GM19023 (cell line): ENCODE measurements around the gene MLEC.
"Not testable (repeated sequence)": the region's sequence is repeated elsewhere in the genome, so short reads cannot be mapped to it uniquely, and the experiment has no call there.

Experiments
- ATAC-seq: cut with Tn5 transposase; IDR thresholded peaks from one replicate; pipeline ENCODE4 v1.9.1; 2021; ENCODE audit warnings: mild to moderate bottlenecking, moderate library complexity; ENCODE audit not compliant: unreplicated experiment

The MLEC gene

DNA sequence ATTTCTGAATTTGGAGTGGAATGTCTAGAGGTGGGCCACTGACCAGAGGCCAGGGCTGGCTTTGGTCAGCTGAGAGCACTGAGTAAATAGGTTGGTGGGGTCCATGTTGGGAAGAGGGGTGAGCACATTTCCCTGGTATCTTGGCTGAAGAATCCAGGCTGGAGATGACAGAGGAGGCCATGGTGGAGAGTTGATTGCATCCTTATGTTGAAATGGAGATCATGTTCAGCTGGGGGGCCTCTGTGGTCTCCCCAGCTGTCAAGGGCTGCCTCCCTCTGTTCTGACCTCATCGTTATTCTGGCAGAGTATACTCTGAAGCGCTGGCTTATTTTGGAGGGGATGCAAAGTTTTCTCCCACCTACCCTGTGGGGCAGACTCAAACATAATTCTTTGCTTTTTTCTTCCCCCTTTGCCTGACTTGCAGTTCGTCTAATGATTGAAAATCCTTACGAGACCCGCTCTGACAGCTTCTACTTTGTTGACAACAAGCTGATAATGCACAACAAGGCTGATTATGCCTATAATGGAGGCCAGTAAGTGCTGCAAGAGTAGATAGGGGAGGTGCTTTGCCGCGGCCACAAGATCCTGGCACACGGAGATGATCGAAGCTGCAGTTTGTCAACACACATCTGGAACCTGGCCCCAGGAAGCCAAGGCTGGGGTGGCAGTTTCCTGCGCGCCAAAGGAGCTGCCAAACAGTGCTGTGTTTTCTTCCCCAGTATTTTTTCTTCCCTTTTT, 32.7 kb downstream of the MLEC start:
- no peak for ATAC-seq

DNA sequence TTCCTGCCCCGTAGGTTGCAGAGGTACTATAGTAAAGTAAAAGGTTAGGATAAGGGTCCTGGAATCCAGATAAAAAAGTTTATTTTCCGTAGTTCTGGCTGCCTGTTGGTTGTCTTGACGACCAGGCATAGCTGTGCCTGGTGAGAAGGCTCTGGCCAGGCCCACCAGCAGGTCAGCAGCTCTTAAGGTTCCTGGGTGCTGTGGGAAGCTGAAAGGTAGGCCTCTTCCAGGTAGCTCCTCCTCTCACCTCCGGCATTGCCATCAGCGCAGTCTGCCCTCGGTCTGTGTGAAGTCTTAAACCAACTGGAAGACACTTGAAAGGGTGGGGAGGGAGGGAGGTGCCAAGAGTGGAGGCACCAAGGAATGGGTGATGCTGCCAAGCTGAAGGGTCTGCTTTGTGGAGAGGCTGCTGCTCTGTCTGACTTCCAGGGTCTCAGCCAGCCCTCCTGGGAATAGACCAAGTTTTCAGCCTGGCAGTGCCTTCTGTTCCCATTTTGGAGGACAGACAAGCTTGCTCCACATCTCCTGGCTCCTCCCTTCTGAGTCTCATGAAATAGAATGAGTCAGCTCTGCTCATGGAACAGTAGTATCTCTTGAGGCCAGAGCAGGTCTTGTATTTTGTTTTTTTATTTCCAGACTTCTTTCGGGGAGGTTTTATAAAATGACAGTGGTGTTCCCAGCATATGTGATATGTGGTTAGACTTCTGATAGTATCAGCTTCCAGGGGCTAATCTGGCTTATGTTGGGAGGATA, 33.5 kb downstream of the MLEC start:
- no peak for ATAC-seq

GRCh38 chr12:120720987-120721801, 34.2 kb downstream of the MLEC start:
- no peak for ATAC-seq

DNA sequence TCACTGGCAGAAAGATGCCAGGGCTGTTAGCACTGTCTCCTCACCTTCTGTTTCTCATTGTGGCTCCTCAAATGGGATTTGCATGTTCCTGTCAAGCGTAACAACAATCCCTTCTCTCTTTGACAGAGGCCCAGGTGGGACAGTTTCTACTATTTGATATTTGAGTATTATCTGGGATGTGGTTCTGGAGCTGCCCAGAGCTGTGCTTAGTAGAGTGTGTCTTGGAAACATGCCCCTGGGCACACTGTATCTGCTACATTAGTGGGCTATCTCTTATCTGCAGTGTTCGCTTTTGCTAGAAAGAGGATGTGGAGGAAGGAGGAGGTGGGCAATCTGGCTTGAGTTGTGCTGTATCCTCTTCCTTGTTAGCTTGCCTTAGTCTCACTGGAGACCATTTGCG, 34.9 kb downstream of the MLEC start:
- ATAC-seq = no peak

DNA sequence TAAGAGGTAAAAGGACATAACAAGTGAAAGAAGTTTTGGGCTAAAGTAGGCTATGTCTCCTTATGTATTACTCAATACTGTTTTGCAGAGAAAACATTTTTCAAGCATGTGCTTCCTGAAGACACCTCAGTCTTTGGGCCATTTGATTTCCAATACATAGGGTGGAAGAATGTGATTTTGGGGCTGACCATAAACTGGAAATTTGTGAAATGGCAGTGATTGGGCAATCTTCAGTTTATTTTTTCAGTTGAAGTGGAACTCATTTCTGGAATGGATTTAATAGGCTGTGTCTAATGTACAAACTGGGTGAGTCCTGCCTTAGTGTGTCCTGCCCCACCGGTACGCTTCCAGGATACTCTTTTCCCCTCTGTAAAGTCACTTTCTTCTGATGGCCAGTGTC, 35.8 kb downstream of the MLEC start:
- ATAC-seq = no peak

DNA sequence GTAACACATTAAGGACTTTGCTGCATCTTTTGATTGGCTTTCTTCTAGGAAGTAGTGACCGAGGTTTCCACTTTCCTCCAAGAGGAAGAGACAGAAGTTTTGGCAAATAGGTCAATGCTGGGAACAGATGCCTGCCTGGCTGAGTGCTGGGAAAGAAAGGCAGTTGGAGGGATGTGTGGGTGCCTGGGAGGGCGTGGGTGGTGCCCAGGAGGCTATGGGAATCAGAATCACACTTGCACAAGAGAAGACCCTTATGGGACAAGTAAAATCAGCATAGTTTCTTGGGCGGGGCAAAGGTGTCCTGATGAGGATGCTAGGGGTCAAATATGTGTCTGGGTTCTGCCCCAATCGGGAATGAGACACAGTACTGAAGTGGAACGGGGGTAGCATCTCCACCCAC, 37.8 kb downstream of the MLEC start:
- ATAC-seq = no peak

- ATAC-seq = peak; percentile 14
Observed at GRCh38 chr12:120725151-120725658, 38.3 kb downstream of the MLEC start.

DNA sequence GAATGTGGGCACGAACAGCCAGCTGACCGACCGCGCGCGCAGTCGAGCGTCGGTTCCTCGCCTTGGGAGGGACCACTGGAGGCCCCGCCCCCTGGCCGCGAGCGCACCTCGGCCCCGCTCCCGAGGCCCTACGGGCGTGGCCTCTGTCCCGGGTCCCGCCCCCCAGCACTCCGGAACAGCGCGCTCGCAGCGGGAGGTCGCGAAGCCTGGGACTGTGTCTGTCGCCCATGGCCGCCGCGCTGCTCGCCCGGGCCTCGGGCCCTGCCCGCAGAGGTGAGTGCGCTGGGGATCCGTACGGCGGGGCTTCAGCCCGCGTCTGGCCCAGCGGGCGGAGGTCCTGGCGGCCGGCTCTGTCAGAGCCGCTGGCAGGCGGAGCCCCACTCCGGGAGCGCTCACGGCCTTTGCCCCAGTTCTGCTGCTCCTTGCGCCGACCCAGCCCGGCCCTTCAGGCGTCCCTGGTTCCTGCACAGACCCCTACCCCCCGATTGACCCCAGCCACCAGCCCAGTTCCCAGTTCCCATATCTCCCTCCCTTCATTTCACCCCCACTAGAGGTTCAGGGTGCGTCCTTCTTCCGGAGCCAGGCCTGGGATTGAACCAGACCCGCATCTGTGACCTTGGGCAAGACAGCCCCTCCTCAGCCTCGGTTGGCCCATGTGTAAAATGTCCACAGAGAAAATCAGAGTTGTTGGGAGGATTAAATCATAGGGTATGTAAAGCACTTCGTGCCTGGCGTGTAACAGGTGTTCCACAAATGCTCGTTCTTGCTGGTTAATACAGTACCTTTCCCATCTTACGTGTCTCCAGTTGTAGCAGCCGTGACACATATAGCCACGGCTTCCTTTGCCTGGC, 38.9 kb downstream of the MLEC start, which contains the start of gene ACADS:
TSS of gene ACADS (plus strand) at position 168 of the 851 bp plus-strand sequence. CDS start at position 228, 60 bp downstream.
- ATAC-seq = peak; percentile 96

GRCh38 chr12:120726510-120726793, 39.5 kb downstream of the MLEC start:
- no peak for ATAC-seq

- ATAC-seq = no peak
Observed at GRCh38 chr12:120726961-120727360, 40.0 kb downstream of the MLEC start.

GRCh38 chr12:120732198-120732597, 45.2 kb downstream of the MLEC start:
- not testable (repeated sequence) for ATAC-seq

DNA sequence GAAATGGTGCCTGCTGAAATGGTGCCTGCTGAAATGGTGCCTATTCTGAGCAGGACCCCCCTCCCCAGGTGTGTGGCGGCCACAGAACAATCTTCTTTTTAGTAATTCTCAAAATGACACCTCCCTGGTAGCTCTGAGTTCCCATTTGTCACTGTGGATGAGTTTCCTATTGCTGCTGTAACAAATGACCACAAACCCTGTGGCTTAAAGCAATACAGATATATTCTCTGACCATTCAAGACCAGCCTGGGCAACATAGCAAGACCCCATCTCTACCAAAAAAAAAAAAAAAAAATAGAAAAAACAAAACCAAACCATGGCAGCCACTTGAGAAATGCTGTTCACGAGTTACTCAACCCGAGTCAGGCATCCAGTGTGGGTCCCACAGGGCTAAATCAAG, 46.6 kb downstream of the MLEC start:
- no peak for ATAC-seq

GRCh38 chr12:120734210-120734609, 47.3 kb downstream of the MLEC start:
- ATAC-seq = no peak

GRCh38 chr12:120735181-120735580, 48.2 kb downstream of the MLEC start:
- ATAC-seq = no peak

DNA sequence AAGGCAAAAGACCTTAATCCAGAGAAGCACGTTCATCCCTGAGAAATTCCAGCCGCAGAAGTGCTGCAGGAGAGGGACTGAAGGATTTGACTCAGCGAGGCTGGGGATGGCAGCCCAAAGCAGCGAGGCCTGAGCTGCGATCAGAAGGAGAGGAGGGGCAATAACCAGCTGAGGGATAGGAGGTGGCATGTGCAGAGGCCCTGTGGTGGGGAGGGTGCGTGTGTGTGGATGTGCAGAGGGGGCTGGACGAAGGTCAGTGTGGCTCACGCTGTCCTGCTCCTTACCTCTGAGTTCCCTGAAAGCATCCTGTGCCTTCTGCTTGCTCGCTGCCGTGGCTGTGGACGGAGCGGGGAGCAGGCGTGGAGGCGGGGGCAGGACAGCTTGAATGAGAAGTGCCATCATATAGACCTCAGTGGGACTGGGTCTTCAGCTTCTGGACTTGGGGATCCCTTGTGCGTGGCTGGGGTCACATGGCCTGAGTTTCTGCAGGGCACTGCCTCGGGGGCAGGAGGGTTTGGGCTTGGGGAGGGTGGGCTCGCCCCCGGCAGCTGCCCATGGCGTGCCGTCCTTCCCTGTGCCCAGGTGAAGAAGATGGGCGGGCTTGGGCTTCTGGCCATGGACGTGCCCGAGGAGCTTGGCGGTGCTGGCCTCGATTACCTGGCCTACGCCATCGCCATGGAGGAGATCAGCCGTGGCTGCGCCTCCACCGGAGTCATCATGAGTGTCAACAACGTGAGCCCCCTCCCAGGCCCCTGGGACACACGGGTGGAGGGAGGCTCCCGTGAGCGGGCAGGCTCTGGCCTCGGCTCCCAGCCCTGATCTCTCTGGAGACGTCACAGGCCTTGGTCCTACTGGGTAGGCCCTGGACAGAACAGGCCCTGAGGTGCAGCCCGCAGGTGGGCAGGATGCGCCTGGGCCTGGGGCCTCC, 49.7 kb downstream of the MLEC start:
- no peak for ATAC-seq

DNA sequence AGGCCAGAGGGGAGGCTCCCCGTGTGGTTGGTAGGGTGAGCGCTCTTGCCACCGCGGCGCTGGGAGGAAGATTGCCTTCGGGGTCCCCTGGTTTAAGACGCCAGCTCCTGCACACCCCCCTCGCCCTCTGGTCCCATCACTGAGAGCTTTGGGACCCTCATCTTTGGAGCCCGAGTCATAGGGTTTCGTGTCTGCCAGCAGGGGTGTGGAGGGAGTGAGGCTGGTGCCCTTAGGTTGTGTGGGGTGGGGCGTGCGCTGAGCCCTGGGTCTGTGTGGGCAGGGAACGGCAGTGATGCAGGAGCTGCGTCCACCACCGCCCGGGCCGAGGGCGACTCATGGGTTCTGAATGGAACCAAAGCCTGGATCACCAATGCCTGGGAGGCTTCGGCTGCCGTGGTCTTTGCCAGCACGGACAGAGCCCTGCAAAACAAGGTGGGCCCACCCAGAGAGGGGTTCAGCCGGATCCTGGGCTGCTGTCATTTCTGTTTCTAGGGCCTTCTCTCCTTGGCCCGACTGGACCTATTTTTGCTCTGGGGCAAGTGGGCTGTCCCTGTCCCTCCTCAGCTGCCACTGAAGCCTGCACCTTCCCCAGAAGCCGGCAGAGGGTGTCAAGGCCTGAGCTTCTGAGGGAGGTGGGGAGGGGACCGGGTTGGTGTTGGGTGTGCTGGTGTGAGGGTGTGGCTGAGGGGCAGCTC, 50.8 kb downstream of the MLEC start:
- no peak for ATAC-seq

DNA sequence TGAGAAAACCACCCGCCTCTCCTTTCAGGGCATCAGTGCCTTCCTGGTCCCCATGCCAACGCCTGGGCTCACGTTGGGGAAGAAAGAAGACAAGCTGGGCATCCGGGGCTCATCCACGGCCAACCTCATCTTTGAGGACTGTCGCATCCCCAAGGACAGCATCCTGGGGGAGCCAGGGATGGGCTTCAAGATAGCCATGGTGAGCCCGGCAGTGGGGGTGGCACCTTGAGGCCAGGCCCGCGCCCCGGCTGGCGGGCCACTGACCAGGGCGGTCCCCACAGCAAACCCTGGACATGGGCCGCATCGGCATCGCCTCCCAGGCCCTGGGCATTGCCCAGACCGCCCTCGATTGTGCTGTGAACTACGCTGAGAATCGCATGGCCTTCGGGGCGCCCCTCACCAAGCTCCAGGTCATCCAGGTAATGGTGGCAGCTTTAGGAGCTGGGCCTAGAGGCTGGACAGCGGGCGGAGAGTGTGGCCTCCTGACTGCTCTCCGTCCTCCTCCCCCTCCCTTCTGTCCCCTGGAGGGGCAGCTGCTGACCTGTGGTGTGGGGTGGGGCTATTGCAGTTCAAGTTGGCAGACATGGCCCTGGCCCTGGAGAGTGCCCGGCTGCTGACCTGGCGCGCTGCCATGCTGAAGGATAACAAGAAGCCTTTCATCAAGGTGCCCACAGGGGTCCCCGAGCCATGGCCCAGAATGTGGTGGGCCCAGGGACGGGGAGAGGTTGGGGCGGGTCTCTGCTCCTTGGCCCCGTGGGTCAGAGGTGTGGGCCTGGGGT, 51.5 kb downstream of the MLEC start:
- ATAC-seq = no peak
